Esophagus squamous epithelium (tissue), 5 donors: Measurements from ENCODE around the gene TNKS1BP1. TPM values are rescaled to one million over a fixed set of nuclear protein-coding genes. Genes with fewer than 3 reads are reported as not detected.

Experiments used
- DNase-seq: peaks from one replicate; lab custom pipeline; 2025; lab: John Stamatoyannopoulos, UW
- H3K27ac ChIP-seq, 4 donors: fragments of 200-600 bp; sonication (generic); one replicate each; pipeline ENCODE4 v1.5.1; 2016 to 2019; ENCODE audit warnings: mild to moderate bottlenecking in 1 of 4
- H3K27me3 ChIP-seq, 4 donors: fragments of 200-600 bp; sonication (generic); 1 replicate in 3 of 4; 2 replicates in 1 of 4; pipeline versions ENCODE4 v1.5.1 to v1.6.0; 2017 to 2021; ENCODE audit warnings: antibody characterized with exemption in 1 of 4
- H3K36me3 ChIP-seq, 3 donors: fragments of 200-600 bp; sonication (generic); one replicate each; pipeline ENCODE4 v1.5.1; 2016 to 2019
- H3K4me1 ChIP-seq, 3 donors: fragments of 200-600 bp; sonication (generic); one replicate each; pipeline ENCODE4 v1.5.1; 2017 to 2019
- H3K4me3 ChIP-seq, 4 donors: fragments of 200-600 bp; sonication (generic); 1 replicate in 3 of 4; 2 replicates in 1 of 4; pipeline ENCODE4 v1.5.1; 2016 to 2019; ENCODE audit warnings: mild to moderate bottlenecking in 2 of 4, moderate library complexity in 1 of 4
- H3K9me3 ChIP-seq, 3 donors: fragments of 200-600 bp; sonication (generic); one replicate each; pipeline ENCODE4 v1.5.1; 2016 to 2019
- CTCF ChIP-seq, 6 experiments: fragments of 450-650 bp in 4 of 6; fragments of 200-600 bp in 2 of 6; sonication (generic) in 2 of 6; IDR thresholded peaks; one replicate each; pipeline ENCODE4 v1.5.1; 2016 to 2019; ENCODE audit warnings: antibody characterized with exemption in 6 of 6, mild to moderate bottlenecking in 4 of 6, moderate library complexity in 4 of 6
- POLR2A ChIP-seq, 4 donors: fragments of 450-650 bp; IDR thresholded peaks; one replicate each; pipeline ENCODE4 v1.6.1; 2017; ENCODE audit warnings: antibody characterized with exemption in 4 of 4, mild to moderate bottlenecking in 4 of 4, moderate library complexity in 3 of 4
- WGBS, 2 donors: methylation state at CpG; one replicate each; pipeline ENCODE4 v1.1.5; 2018; 5-methylcytosine and 5-hydroxymethylcytosine counted together
- intact Hi-C: fragments of 100-400 bp; cut with DNase I; formaldehyde crosslinking; loops from one replicate; pipeline ENCODE4 v1.15.0; 2022
- total RNA-seq, 4 donors: library from RNA; depleted of rRNA; stranded (reverse); fragments of >200 nt; gene quantifications; one replicate each; pipeline ENCODE4 v1.1.0, GENCODE V29; 2016
- donor health status: DM: yes; HTN: yes; CAD: no.

TNKS1BP1 gene
- total RNA-seq, 4 donors from 2014 or later = 94.6 to 212 (median 124) TPM

- Histone ChIP-seq H3K4me1 (peaks cover 48 to 75% (median 54%) of the 10 kb centered on the region in 3 donors), H3K9me3 (no peaks in the 10 kb centered on the region), H3K4me3 (peak overlapping the region; percentile 86 to 93 (median 88)), H3K36me3 (peaks cover 17 to 50% (median 21%) of the 10 kb centered on the region in 3 donors), H3K27ac (peak overlapping the region; percentile 96 to 100 (median 99)), H3K27me3 (no peaks in the 10 kb centered on the region)
- WGBS, 2 donors = 42% methylated on average over 3 of the region's 3 CpGs; no CpG with 5 or more reads in 1 of the 2 donors
- intact Hi-C loops = no loop called here
- TF ChIP-seq CTCF (IDR thresholded peaks at IDR 0.05) = peak in 2 of 6 experiments; percentile 2 to 16
- no peak for TF ChIP-seq POLR2A (IDR thresholded peaks at IDR 0.05)
- DNase-seq = no peak
Observed at GRCh38 chr11:57323167-57323854, 1.4 kb downstream of the TNKS1BP1 start.

GRCh38 chr11:57322256-57323166 lies 2.2 kb downstream of the TNKS1BP1 start:
- intact Hi-C loops = no loop called here
- H3K9me3 ChIP-seq = no peaks in the 10 kb centered on the region
- peaks cover 17 to 50% (median 17%) of the 10 kb centered on the region in 3 donors for H3K36me3 ChIP-seq
- peak overlapping the region; percentile 96 to 100 (median 99) for H3K27ac ChIP-seq
- TF ChIP-seq CTCF (IDR thresholded peaks at IDR 0.05) (peak in 1 of 6 experiments; percentile 21), POLR2A (IDR thresholded peaks at IDR 0.05) (peak in 3 of 4 donors; percentile 37 to 59 (median 46))
- peak overlapping the region; percentile 86 to 93 (median 88) for H3K4me3 ChIP-seq
- peaks cover 50 to 83% (median 62%) of the 10 kb centered on the region in 3 donors for H3K4me1 ChIP-seq
- H3K27me3 ChIP-seq = no peaks in the 10 kb centered on the region
- 11 to 17% methylated on average over 13 of the region's 13 CpGs for WGBS, 2 donors
- DNase-seq = peak; percentile 30

GRCh38 chr11:57321388-57322255 lies 3.1 kb downstream of the TNKS1BP1 start:
- Histone ChIP-seq H3K27me3 (no peaks in the 10 kb centered on the region), H3K4me3 (peak overlapping the region; percentile 28 to 93 (median 86)), H3K4me1 (peaks cover 50 to 91% (median 71%) of the 10 kb centered on the region in 3 donors), H3K27ac (peak overlapping the region; percentile 96 to 100 (median 99)), H3K36me3 (peaks cover 21 to 50% (median 24%) of the 10 kb centered on the region in 3 donors), H3K9me3 (no peaks in the 10 kb centered on the region)
- intact Hi-C loops = no loop called here
- TF ChIP-seq CTCF (IDR thresholded peaks at IDR 0.05) = no peak
- TF ChIP-seq POLR2A (IDR thresholded peaks at IDR 0.05) = no peak
- 19 to 45% methylated on average over 3 to 4 of the region's 6 CpGs for WGBS, 2 donors
- DNase-seq = no peak

GRCh38 chr11:57320719-57321387 lies 3.9 kb downstream of the TNKS1BP1 start:
- intact Hi-C loops = no loop called here
- Histone ChIP-seq H3K9me3 (no peaks in the 10 kb centered on the region), H3K27me3 (no peaks in the 10 kb centered on the region), H3K4me3 (peak overlapping the region in 3 of 4 donors; percentile 86 to 93 (median 86)), H3K27ac (peak overlapping the region; percentile 96 to 100 (median 99)), H3K36me3 (peaks cover 28 to 50% (median 29%) of the 10 kb centered on the region in 3 donors), H3K4me1 (peaks cover 42 to 91% (median 71%) of the 10 kb centered on the region in 3 donors)
- TF ChIP-seq CTCF (IDR thresholded peaks at IDR 0.05) (no peak), POLR2A (IDR thresholded peaks at IDR 0.05) (no peak)
- no peak for DNase-seq
- 61 to 62% methylated on average over 2 of the region's 2 CpGs for WGBS, 2 donors
